Cardiac fibroblast (primary cell): ENCODE results near the gene PCSK7.
A peak's percentile ranks its signal among the peaks of the same experiment; 100 is the strongest.

Source experiments
- DNase-seq, 2 donors: peaks; one replicate each; pipeline versions ENCODE4 v3.0.0 to v3.0.0-alpha.2; 2010; ENCODE audit warnings: low read depth in 2 of 2
- H3K4me3 ChIP-seq, 2 donors: replicated peaks in 1 of 2; 1 replicate in 1 of 2; 2 replicates in 1 of 2; pipeline ENCODE4 v1.5.1; 2011; ENCODE audit warnings: low read depth in 2 of 2, low read length in 2 of 2, mild to moderate bottlenecking in 2 of 2, moderate library complexity in 1 of 2
- TF ChIP-seq, protein P1 (sequence below): IDR thresholded peaks from one replicate; pipeline ENCODE4 v1.5.1; 2011; ENCODE audit warnings: low read depth, mild to moderate bottlenecking, low read length, inconsistent platforms

Gene PCSK7

DNA sequence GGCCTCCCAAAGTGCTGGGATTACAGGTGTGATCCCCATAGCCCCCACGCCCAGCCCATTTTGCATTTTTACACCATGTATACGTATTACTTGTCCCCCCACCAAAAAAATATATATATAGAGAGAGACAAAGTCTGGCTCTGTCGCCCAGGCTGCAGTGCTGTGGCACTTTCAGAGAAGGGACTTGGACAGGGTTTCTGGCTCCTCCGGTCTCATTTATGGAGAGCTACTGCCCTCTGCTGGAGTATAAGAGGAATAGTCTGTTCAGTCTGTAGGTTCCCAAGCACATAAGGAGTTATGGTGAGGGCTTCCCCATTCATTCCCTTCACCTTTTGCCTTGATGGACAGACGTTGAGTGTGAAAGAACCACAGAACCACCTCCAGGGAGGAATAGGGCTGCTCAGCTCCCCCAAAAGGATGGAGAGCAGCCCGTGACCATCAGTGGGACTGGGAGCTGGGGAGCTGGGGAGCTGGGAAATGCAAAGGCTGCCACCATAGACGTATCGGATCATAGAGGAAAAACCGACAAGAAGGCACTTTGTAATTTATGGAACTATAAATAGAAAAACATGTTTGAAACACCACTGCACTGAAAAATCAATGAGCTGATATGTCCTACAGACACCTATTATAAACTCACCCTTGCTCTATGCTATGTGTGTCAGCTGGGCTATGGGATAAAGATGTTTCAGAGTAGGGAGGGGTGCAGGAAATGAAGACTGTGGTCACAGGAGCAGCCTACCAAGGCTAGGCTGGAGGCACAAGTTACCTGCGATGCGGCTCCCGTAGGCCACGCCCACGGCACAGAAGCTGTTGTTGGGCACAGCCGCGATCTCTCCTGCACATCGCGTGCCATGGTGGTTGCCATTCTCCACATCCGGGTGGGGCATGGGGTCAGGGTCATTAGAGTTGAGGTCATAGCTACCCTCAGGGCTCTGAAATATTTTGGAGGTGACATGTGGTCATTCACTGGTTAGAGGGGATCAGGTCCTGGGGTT lies 5.2 kb downstream of the PCSK7 start:
- TF ChIP-seq, protein P1, sequence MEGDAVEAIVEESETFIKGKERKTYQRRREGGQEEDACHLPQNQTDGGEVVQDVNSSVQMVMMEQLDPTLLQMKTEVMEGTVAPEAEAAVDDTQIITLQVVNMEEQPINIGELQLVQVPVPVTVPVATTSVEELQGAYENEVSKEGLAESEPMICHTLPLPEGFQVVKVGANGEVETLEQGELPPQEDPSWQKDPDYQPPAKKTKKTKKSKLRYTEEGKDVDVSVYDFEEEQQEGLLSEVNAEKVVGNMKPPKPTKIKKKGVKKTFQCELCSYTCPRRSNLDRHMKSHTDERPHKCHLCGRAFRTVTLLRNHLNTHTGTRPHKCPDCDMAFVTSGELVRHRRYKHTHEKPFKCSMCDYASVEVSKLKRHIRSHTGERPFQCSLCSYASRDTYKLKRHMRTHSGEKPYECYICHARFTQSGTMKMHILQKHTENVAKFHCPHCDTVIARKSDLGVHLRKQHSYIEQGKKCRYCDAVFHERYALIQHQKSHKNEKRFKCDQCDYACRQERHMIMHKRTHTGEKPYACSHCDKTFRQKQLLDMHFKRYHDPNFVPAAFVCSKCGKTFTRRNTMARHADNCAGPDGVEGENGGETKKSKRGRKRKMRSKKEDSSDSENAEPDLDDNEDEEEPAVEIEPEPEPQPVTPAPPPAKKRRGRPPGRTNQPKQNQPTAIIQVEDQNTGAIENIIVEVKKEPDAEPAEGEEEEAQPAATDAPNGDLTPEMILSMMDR: peak; percentile 75
- peak; percentile 88 for DNase-seq
- H3K4me3 ChIP-seq: no peak overlapping the region

DNA sequence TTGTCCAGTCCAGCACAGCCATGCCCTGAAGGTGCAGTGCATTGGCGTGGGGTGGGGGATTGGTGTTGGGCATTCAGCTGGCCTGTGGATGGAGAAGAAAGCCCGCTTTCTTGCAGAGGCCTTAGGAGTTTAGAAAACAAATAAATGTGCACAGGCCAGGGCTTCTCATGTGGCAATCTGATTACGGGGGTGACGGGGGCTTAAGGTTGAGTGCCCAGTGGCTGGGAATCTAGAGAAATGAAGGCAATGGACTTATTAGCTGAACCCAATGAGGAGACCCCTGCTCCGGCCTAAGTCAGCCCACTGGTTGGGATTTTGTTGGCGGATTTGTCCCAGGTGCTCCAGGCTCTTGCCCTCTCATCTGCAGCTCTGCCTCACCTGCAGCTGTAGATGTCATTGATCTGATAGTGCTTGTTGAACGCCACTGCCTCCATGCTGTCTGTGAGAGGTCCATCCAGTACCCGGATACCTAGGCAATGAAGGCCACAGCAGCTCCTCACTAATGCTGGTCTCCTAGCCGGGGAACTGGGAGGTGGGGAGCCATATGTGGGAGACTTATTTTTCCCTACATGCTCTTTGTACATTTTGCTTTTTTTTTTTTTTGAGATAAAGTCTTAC lies 6.2 kb downstream of the PCSK7 start:
- no peak overlapping the region for H3K4me3 ChIP-seq
- no peak for DNase-seq
- TF ChIP-seq, protein P1: no peak

DNA sequence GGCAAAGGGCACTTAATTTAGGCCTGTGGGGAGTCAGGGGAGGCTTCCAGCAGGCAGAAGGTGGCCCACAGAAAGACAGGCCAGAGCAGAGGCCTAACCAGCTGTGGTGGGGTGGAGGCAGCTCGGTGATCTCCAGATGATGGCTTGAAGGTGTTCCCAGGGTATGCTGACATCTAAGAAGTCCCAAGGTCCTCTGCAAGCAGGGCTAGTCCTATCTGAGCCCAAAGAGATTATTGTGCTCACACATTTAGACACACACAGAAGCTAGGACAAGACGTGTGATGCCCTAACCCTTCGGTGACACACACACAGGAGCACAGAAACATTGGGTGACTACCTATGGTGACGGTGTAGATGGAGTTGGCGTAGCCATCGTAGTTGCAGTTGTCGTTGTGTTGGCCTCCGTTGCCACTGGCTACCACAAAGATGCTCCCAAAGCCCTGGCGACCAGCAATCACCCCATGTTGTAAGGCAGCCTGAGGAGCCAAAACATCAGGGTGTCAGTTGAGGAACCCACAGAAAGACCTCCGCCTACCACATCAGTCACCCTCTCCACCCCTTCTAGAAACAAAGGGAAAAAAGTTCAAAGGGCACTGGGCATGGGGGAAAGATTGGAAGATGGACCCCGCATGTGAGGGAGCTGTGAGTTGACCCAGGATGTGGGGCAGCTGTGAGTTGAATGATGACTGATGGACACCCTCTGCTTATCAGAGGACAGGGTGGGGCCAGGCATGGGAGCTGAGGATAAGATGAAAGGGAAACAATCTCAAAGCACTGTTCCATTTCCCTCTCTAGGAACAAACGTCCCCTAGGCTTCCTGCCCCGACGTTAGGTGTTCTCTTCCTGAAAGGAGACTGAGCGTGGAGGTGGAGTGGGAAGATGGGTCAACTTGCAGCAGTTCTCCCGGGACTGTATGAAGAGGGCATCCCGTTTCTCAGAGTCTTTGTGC lies 7.9 kb downstream of the PCSK7 start:
- no peak for DNase-seq
- TF ChIP-seq, protein P1: no peak
- H3K4me3 ChIP-seq: no peak overlapping the region

DNA sequence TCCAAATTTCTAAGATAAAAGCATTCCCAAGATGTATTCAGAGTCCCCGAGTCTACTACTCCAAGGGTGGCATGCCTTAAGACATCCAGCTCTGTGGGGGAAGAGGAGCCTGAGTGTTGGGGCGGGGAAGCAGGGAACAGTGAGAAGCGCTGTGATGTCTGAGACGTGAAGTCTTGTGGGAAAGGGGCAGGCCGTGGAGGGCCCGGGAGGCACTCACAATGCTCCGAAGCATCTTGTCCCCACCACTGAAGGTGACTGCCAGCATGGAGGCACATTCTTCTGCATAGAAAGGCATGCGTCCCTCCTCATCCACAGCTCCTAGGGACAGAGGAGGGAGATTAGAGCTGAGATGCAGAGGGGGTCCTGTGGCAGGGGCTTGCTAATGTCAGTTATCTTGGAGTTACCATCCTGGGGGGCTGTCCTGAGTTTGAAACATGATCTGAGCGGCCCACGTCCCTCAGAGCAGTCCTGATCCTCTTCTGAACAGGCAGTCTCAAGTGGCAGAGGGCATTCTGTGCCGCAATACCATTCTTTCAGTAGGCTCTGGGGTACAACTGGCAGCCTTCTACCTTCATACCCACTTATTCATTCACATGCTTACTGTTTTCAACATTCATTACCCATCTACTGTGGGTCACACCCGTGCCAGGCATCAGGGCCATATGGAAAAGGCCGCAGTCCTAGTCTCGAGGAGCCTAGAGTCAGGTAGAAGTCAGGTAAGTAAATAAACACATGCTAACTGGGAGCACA lies 8.7 kb downstream of the PCSK7 start:
- H3K4me3 ChIP-seq: no peak overlapping the region
- TF ChIP-seq, protein P1: no peak
- no peak for DNase-seq

DNA sequence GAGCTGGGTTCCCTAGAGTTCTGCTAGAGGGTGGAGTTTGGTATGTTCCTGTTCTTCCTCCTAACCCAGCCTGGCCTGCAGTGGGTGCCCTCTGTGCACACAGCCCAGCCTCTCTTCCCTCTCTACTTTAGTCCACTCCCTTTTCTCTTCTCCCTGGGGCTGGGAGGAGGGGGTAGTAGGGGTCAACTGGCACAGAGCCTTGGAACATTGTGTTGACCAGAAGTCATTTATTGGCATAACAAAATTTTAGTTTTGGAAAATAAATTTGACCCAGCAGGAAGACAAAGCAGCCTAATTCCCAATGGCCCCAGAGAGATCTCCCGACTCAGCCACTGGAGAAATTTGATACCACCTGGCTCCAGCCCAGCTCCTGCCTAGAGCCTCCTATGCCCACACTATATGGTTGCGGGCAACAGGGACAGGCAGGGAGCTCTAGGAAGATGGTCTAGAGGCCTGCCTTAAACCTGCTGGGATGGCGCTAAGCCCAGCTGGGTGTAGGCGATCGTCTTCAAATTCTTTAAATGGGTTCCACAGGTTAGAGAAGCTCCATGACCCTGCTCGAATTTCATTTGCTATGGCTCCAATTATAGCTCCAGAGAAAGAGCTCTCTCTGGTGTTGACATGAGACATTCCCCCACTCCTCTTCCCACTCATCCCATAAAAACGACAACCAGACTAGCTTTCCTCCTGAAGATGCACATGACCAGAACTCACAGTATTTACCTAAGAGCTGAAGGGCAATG lies 9.9 kb downstream of the PCSK7 start:
- H3K4me3 ChIP-seq: no peak overlapping the region
- TF ChIP-seq, protein P1: no peak
- peak; percentile 71 to 94 for DNase-seq
